PC-3 (cell line): Measurements from ENCODE around the gene MSX1. TPM values are rescaled to one million over a fixed set of nuclear protein-coding genes. Genes with fewer than 3 reads are reported as not detected.

Experiments used
- ATAC-seq: fragments of 200-7000 bp; cut with Tn5 transposase; 2 replicates; pipeline ENCODE4 v1.9.1; 2020; ENCODE audit warnings: mild to moderate bottlenecking, moderate library complexity
- BruUV-seq: library from RNA; stranded (reverse); fragments of 400-500 nt; replicated peaks from 2 replicates; lab custom pipeline; 2021; lab: Mats Ljungman, UMichigan
- CTCF ChIA-PET: fragments of 300-600 bp; sonication (Branson Sonifier 250); formaldehyde crosslinking; loops from one replicate; lab custom pipeline; 2022; ENCODE audit warnings: antibody characterized with exemption; lab: Charles Lee
- POLR2A ChIA-PET: fragments of 300-600 bp; sonication (Branson Sonifier 250); formaldehyde crosslinking; loops from one replicate; lab custom pipeline; 2022; ENCODE audit warnings: antibody characterized with exemption; ENCODE audit not compliant: unreplicated experiment; lab: Charles Lee
- DNase-seq: peaks from one replicate; pipeline ENCODE4 v3.0.0-alpha.2; 2015
- H2AFZ ChIP-seq: fragments of 300-600 bp; sonication (generic); 2 replicates; pipeline ENCODE4 v1.6.0; 2016; ENCODE audit warnings: antibody characterized with exemption, low read length
- H3F3A ChIP-seq: fragments of 300-600 bp; sonication (generic); one replicate; pipeline ENCODE4 v1.6.0; 2017; ENCODE audit warnings: antibody characterized with exemption, low read length, control low read depth, mild to moderate bottlenecking; ENCODE audit not compliant: unreplicated experiment
- H3K27ac ChIP-seq: fragments of 300-600 bp; sonication (generic); 2 replicates; pipeline ENCODE4 v1.5.1; 2016; ENCODE audit warnings: mild to moderate bottlenecking, low read length
- H3K27me3 ChIP-seq: fragments of 300-600 bp; sonication (generic); 2 replicates; pipeline ENCODE4 v1.6.1; 2016; ENCODE audit warnings: low read length, mixed read lengths
- H3K36me3 ChIP-seq: fragments of 300-600 bp; sonication (generic); 2 replicates; pipeline ENCODE4 v1.6.1; 2016; ENCODE audit warnings: low read depth, mixed run types, low read length, mixed read lengths
- H3K4me1 ChIP-seq: fragments of 300-600 bp; sonication (generic); 2 replicates; pipeline ENCODE4 v1.5.1; 2016; ENCODE audit warnings: low read length; ENCODE audit not compliant: insufficient read depth
- H3K4me2 ChIP-seq: fragments of 300-600 bp; sonication (generic); 2 replicates; pipeline ENCODE4 v1.6.0; 2016; ENCODE audit warnings: low read length
- H3K4me3 ChIP-seq: fragments of 300-600 bp; sonication (generic); 2 replicates; pipeline ENCODE4 v1.5.1; 2016; ENCODE audit warnings: mild to moderate bottlenecking, low read length, mixed read lengths
- H3K79me2 ChIP-seq: fragments of 300-600 bp; sonication (generic); 2 replicates; pipeline ENCODE4 v1.6.1; 2017; ENCODE audit warnings: low read length, mixed read lengths
- H3K9ac ChIP-seq: fragments of 300-600 bp; sonication (generic); 2 replicates; pipeline ENCODE4 v1.6.0; 2016; ENCODE audit warnings: mild to moderate bottlenecking, low read length
- H3K9me2 ChIP-seq: fragments of 300-600 bp; sonication (generic); replicated peaks from 2 replicates; pipeline ENCODE4 v1.6.1; 2016; ENCODE audit warnings: mixed run types, low read length, mixed read lengths
- H3K9me3 ChIP-seq: fragments of 300-600 bp; sonication (generic); 2 replicates; pipeline ENCODE4 v1.6.1; 2016; ENCODE audit warnings: low read length, mixed read lengths
- H4K20me1 ChIP-seq: fragments of 300-600 bp; sonication (generic); 2 replicates; pipeline ENCODE4 v1.6.1; 2016; ENCODE audit warnings: low read length, mixed read lengths
- CTCF ChIP-seq: fragments of 300-600 bp; sonication (generic); conservative IDR thresholded peaks from 2 replicates; pipeline ENCODE4 v1.5.1; 2017; ENCODE audit warnings: antibody characterized with exemption, low read depth, mild to moderate bottlenecking, low read length
- EZH2 ChIP-seq: fragments of 300-600 bp; sonication (generic); IDR thresholded peaks from one replicate; pipeline ENCODE4 v1.6.1; 2017; ENCODE audit warnings: antibody characterized with exemption, mild to moderate bottlenecking, low read length; ENCODE audit not compliant: unreplicated experiment
- EZH2phosphoT487 ChIP-seq: fragments of 300-600 bp; sonication (generic); IDR thresholded peaks from 2 replicates; pipeline ENCODE4 v1.6.1; 2018; ENCODE audit warnings: mild to moderate bottlenecking, antibody characterized with exemption, low read length, borderline replicate concordance
- intact Hi-C: fragments of 100-400 bp; cut with micrococcal nuclease; formaldehyde crosslinking; loops from 2 replicates; pipeline ENCODE4 v1.9.0; 2023
- total RNA-seq: library from RNA; depleted of rRNA; stranded (reverse); fragments of >200 nt; gene quantifications from 2 replicates; pipeline ENCODE4 v1.2.3, GENCODE V29; 2014

Gene MSX1
- total RNA-seq, 1 experiment from 2014 or later: 7.5 TPM

- H3K9me3 ChIP-seq: no peaks in the 10 kb centered on the region
- H3K27me3 ChIP-seq: peaks cover 5% of the 10 kb centered on the region; the same call in 1 of the 2 replicates
- no peak for DNase-seq
- CTCF ChIA-PET: no interaction called here
- no peak overlapping the region for H3K9ac ChIP-seq
- no peaks in the 10 kb centered on the region for H3F3A ChIP-seq
- POLR2A ChIA-PET: no interaction called here
- no peak for ATAC-seq
- no peak overlapping the region for H3K4me2 ChIP-seq
- no peaks in the 10 kb centered on the region for H4K20me1 ChIP-seq
- no peak overlapping the region for H2AFZ ChIP-seq
- no peaks in the 10 kb centered on the region for H3K79me2 ChIP-seq
- BruUV-seq: no TSS peak
- no peaks in the 10 kb centered on the region for H3K9me2 ChIP-seq
- H3K36me3 ChIP-seq: no peaks in the 10 kb centered on the region
- no peaks in the 10 kb centered on the region for H3K4me1 ChIP-seq
- no peak overlapping the region for H3K27ac ChIP-seq
- intact Hi-C loops: no loop called here
- no peak overlapping the region for H3K4me3 ChIP-seq
- TF ChIP-seq CTCF (no peak), EZH2phosphoT487 (no peak)
Observed at GRCh38 chr4:4831266-4831665, 28.2 kb upstream of the MSX1 start.

DNA sequence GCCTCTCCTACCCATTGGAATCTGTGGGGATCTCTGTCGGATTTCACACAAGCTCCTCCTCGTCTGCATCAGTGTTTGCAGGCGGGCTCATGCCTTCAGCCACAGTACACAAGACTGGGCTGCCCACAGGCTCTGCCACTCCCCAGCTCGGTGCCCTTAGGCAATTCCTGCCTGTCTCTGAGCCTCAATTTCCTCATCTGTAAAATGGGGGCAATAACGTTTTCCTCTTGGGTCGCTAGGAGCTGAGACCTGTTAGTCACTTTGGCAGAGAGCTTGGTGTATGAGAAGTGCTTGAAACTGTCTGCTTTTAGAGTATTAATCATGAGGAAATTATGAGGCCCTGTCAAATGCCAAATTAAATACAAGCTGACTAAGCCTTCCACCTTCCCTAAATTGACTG lies 27.6 kb upstream of the MSX1 start:
- BruUV-seq: no TSS peak
- no peak overlapping the region for H3K27ac ChIP-seq
- no peaks in the 10 kb centered on the region for H4K20me1 ChIP-seq
- peaks cover 5% of the 10 kb centered on the region; the same call in 1 of the 2 replicates for H3K27me3 ChIP-seq
- no peak for TF ChIP-seq CTCF
- no peak for TF ChIP-seq EZH2
- no peak for TF ChIP-seq EZH2phosphoT487
- DNase-seq: peak; percentile 8
- intact Hi-C loops: no loop called here
- H3K9me2 ChIP-seq: no peaks in the 10 kb centered on the region
- H3K79me2 ChIP-seq: no peaks in the 10 kb centered on the region
- no peaks in the 10 kb centered on the region for H3K9me3 ChIP-seq
- no peaks in the 10 kb centered on the region for H3K4me1 ChIP-seq
- no peak overlapping the region for H2AFZ ChIP-seq
- H3K9ac ChIP-seq: no peak overlapping the region
- ChIA-PET POLR2A (no interaction called here), CTCF (no interaction called here)
- no peaks in the 10 kb centered on the region for H3K36me3 ChIP-seq
- peak; percentile 45; the same call in 1 of the 2 replicates for ATAC-seq
- no peak overlapping the region for H3K4me2 ChIP-seq
- no peaks in the 10 kb centered on the region for H3F3A ChIP-seq
- no peak overlapping the region for H3K4me3 ChIP-seq

- Histone ChIP-seq H3K27me3 (peaks cover 5% of the 10 kb centered on the region; the same call in 1 of the 2 replicates), H3F3A (no peaks in the 10 kb centered on the region), H3K9ac (no peak overlapping the region), H3K27ac (no peak overlapping the region), H3K9me3 (no peaks in the 10 kb centered on the region), H3K9me2 (no peaks in the 10 kb centered on the region), H2AFZ (no peak overlapping the region), H3K4me3 (no peak overlapping the region), H3K4me1 (0 out of 2 replicates have a peak, but pooled peaks cover 5% of the 10 kb centered on the region), H3K36me3 (no peaks in the 10 kb centered on the region), H4K20me1 (no peaks in the 10 kb centered on the region), H3K79me2 (no peaks in the 10 kb centered on the region), H3K4me2 (no peak overlapping the region)
- DNase-seq: no peak
- no TSS peak for BruUV-seq
- no peak for TF ChIP-seq EZH2phosphoT487
- no peak for TF ChIP-seq EZH2
- no peak for TF ChIP-seq CTCF
- intact Hi-C loops: no loop called here
- ATAC-seq: no peak
- CTCF ChIA-PET: interaction anchor here (0.6 kb wide), 2 partner anchors 358 to 362 kb away, joined by 3 to 6 read pairs; no protein-coding TSS in a partner anchor
- POLR2A ChIA-PET: no interaction called here
Observed at GRCh38 chr4:4836044-4836443, 23.4 kb upstream of the MSX1 start.
